Suppressor macrophage treated with lipopolysaccharide for 4 hours (primary cell): ENCODE data around the gene CACUL1.
"Not testable (repeated sequence)": the region's sequence is repeated elsewhere in the genome, so short reads cannot be mapped to it uniquely, and the experiment has no call there.

Source experiments
- DNase-seq: peaks from one replicate; pipeline ENCODE4 v3.0.0-alpha.2; 2020

CACUL1 gene

GRCh38 chr10:118754556-118755423, at the start of gene CACUL1:
Gene CACUL1, minus strand, starts transcription at chr10:118754970. Its CDS starts 208 bp downstream, at chr10:118754762.
- peak; percentile 100 for DNase-seq

- no peak for DNase-seq
Observed at GRCh38 chr10:118804262-118804773, 49.5 kb upstream of the CACUL1 start.

GRCh38 chr10:118802126-118802793, 47.5 kb upstream of the CACUL1 start:
- no peak for DNase-seq

GRCh38 chr10:118800920-118801319, 46.1 kb upstream of the CACUL1 start:
- peak; percentile 57 for DNase-seq

GRCh38 chr10:118799777-118800176, 45.0 kb upstream of the CACUL1 start:
- DNase-seq: peak; percentile 23

- no peak for DNase-seq
Observed at GRCh38 chr10:118798231-118798662, 43.5 kb upstream of the CACUL1 start.

- DNase-seq: not testable (repeated sequence)
Observed at GRCh38 chr10:118794971-118795370, 40.2 kb upstream of the CACUL1 start.

- peak; percentile 95 for DNase-seq
Observed at GRCh38 chr10:118793545-118793944, 38.8 kb upstream of the CACUL1 start.

- DNase-seq: peak; percentile 94
Observed at GRCh38 chr10:118792526-118792925, 37.8 kb upstream of the CACUL1 start.

- peak; percentile 51 for DNase-seq
Observed at GRCh38 chr10:118790058-118790457, 35.3 kb upstream of the CACUL1 start.

- no peak for DNase-seq
Observed at GRCh38 chr10:118785551-118785950, 30.8 kb upstream of the CACUL1 start.

GRCh38 chr10:118783776-118784545, 29.2 kb upstream of the CACUL1 start:
- peak; percentile 16 for DNase-seq

- not testable (repeated sequence) for DNase-seq
Observed at GRCh38 chr10:118782916-118783465, 28.2 kb upstream of the CACUL1 start.

GRCh38 chr10:118781541-118781940, 26.8 kb upstream of the CACUL1 start:
- no peak for DNase-seq

GRCh38 chr10:118778727-118779126, 24.0 kb upstream of the CACUL1 start:
- DNase-seq: no peak

- no peak for DNase-seq
Observed at GRCh38 chr10:118776960-118777359, 22.2 kb upstream of the CACUL1 start.

GRCh38 chr10:118776033-118776432, 21.3 kb upstream of the CACUL1 start:
- DNase-seq: no peak

- DNase-seq: no peak
Observed at GRCh38 chr10:118775478-118775877, 20.7 kb upstream of the CACUL1 start.

GRCh38 chr10:118773041-118773440, 18.3 kb upstream of the CACUL1 start:
- no peak for DNase-seq

- DNase-seq: no peak
Observed at GRCh38 chr10:118771976-118772375, 17.2 kb upstream of the CACUL1 start.

- no peak for DNase-seq
Observed at GRCh38 chr10:118769898-118770600, 15.3 kb upstream of the CACUL1 start.
